WERI-Rb-1 (cell line): ENCODE measurements around the gene ABCC1.

ENCODE experiments used
- DNase-seq: peaks from one replicate; pipeline ENCODE4 v3.0.0-alpha.2; 2020
- H3K27ac ChIP-seq: fragments of 250-450 bp; sonication (Bioruptor Pico); 2 replicates; pipeline ENCODE4 v1.5.1; 2020; ENCODE audit warnings: mild to moderate bottlenecking, moderate library complexity
- H3K27me3 ChIP-seq: fragments of 250-450 bp; sonication (Bioruptor Pico); 2 replicates; pipeline ENCODE4 v1.5.1; 2021; ENCODE audit warnings: mild to moderate bottlenecking, low read depth, moderate library complexity; ENCODE audit not compliant: insufficient read depth, severe bottlenecking
- H3K36me3 ChIP-seq: fragments of 250-450 bp; sonication (Bioruptor Pico); 2 replicates; pipeline ENCODE4 v1.5.1; 2020; ENCODE audit warnings: mild to moderate bottlenecking, moderate library complexity
- H3K4me3 ChIP-seq: 2 replicates; pipeline ENCODE4 v1.5.1; 2011; ENCODE audit warnings: low read depth, mild to moderate bottlenecking, control low read depth, low read length
- H3K9me3 ChIP-seq: fragments of 250-450 bp; sonication (Bioruptor Pico); 2 replicates; pipeline ENCODE4 v1.5.1; 2021; ENCODE audit warnings: mild to moderate bottlenecking, moderate library complexity; ENCODE audit not compliant: severe bottlenecking
- CTCF ChIP-seq: IDR thresholded peaks from 2 replicates; pipeline ENCODE4 v1.5.1; 2011; ENCODE audit warnings: low read depth, mild to moderate bottlenecking, control low read depth, inconsistent platforms, low read length

The ABCC1 gene

GRCh38 chr16:16166085-16166484, 216.7 kb downstream of the ABCC1 start:
- Histone ChIP-seq H3K9me3 (no peaks in the 10 kb centered on the region), H3K27ac (no peak overlapping the region), H3K27me3 (no peaks in the 10 kb centered on the region), H3K36me3 (peaks cover 3% of the 10 kb centered on the region), H3K4me3 (no peak overlapping the region)
- no peak for TF ChIP-seq CTCF
- no peak for DNase-seq

- Histone ChIP-seq H3K4me3 (no peak overlapping the region), H3K27me3 (no peaks in the 10 kb centered on the region), H3K36me3 (peaks cover 3% of the 10 kb centered on the region), H3K27ac (no peak overlapping the region), H3K9me3 (no peaks in the 10 kb centered on the region)
- no peak for DNase-seq
- TF ChIP-seq CTCF, result no peak
These were observed 217.5 kb downstream of the ABCC1 start for GRCh38 chr16:16166949-16167348.

GRCh38 chr16:16167927-16168326, 218.5 kb downstream of the ABCC1 start:
- H3K36me3 ChIP-seq, result peaks cover 3% of the 10 kb centered on the region
- no peak for DNase-seq
- H3K9me3 ChIP-seq, result no peaks in the 10 kb centered on the region
- H3K27ac ChIP-seq, result no peak overlapping the region
- no peaks in the 10 kb centered on the region for H3K27me3 ChIP-seq
- no peak for TF ChIP-seq CTCF
- H3K4me3 ChIP-seq, result no peak overlapping the region

GRCh38 chr16:16168431-16168830, 219.0 kb downstream of the ABCC1 start:
- no peak for TF ChIP-seq CTCF
- DNase-seq, result no peak
- no peak overlapping the region for H3K4me3 ChIP-seq
- H3K36me3 ChIP-seq, result peaks cover 6% of the 10 kb centered on the region
- no peaks in the 10 kb centered on the region for H3K9me3 ChIP-seq
- no peaks in the 10 kb centered on the region for H3K27me3 ChIP-seq
- no peak overlapping the region for H3K27ac ChIP-seq

GRCh38 chr16:16169615-16170014, 220.2 kb downstream of the ABCC1 start:
- Histone ChIP-seq H3K27me3 (no peaks in the 10 kb centered on the region), H3K4me3 (no peak overlapping the region), H3K9me3 (no peaks in the 10 kb centered on the region), H3K27ac (no peak overlapping the region), H3K36me3 (peaks cover 10% of the 10 kb centered on the region)
- no peak for TF ChIP-seq CTCF
- no peak for DNase-seq

- Histone ChIP-seq H3K4me3 (no peak overlapping the region), H3K36me3 (peaks cover 24% of the 10 kb centered on the region), H3K27ac (no peak overlapping the region), H3K9me3 (peaks cover 3% of the 10 kb centered on the region), H3K27me3 (no peaks in the 10 kb centered on the region)
- no peak for TF ChIP-seq CTCF
- no peak for DNase-seq
These were observed 222.0 kb downstream of the ABCC1 start for GRCh38 chr16:16171332-16171919.
